GM23338 (cell line): Measurements from ENCODE around the gene AMFR. TPM values are rescaled to one million over a fixed set of nuclear protein-coding genes. Genes with fewer than 3 reads are reported as not detected.

ENCODE experiments used
- ATAC-seq: fragments of 200-7000 bp; cut with Tn5 transposase; 3 replicates; pipeline ENCODE4 v1.9.1; 2020
- DNase-seq: peaks from one replicate; pipeline ENCODE4 v3.0.0-alpha.2; 2015; ENCODE audit warnings: low spot score
- H2AFZ ChIP-seq: fragments of 200-600 bp; sonication (generic); 2 replicates; pipeline ENCODE4 v1.8.0; 2016; ENCODE audit warnings: antibody characterized with exemption, mild to moderate bottlenecking, moderate library complexity
- H3F3A ChIP-seq: fragments of 200-600 bp; sonication (generic); replicated peaks from 2 replicates; pipeline ENCODE4 v1.8.0; 2017; ENCODE audit warnings: antibody characterized with exemption, mixed run types, low read depth
- H3K27ac ChIP-seq: fragments of 200-600 bp; sonication (generic); 2 replicates; pipeline ENCODE4 v1.6.1; 2016; ENCODE audit warnings: low read depth
- H3K27me3 ChIP-seq: fragments of 200-600 bp; sonication (generic); 2 replicates; pipeline ENCODE4 v1.8.0; 2016; ENCODE audit warnings: mild to moderate bottlenecking, mixed run types, moderate library complexity; ENCODE audit not compliant: insufficient read depth
- H3K36me3 ChIP-seq: fragments of 200-600 bp; sonication (generic); 2 replicates; pipeline ENCODE4 v1.8.0; 2016; ENCODE audit warnings: mild to moderate bottlenecking; ENCODE audit not compliant: insufficient read depth
- H3K4me1 ChIP-seq: fragments of 200-600 bp; sonication (generic); 2 replicates; pipeline ENCODE4 v1.8.0; 2016; ENCODE audit warnings: mild to moderate bottlenecking, moderate library complexity; ENCODE audit not compliant: insufficient read depth
- H3K4me2 ChIP-seq: fragments of 200-600 bp; sonication (generic); 2 replicates; pipeline ENCODE4 v1.7.1; 2017; ENCODE audit warnings: mixed run types
- H3K4me3 ChIP-seq: fragments of 200-600 bp; sonication (generic); 2 replicates; pipeline ENCODE4 v1.6.1; 2016; ENCODE audit warnings: mixed run types
- H3K79me2 ChIP-seq: fragments of 200-600 bp; sonication (generic); replicated peaks from 2 replicates; pipeline ENCODE4 v1.8.0; 2017; ENCODE audit warnings: mild to moderate bottlenecking; ENCODE audit not compliant: insufficient read depth
- H3K9me2 ChIP-seq: fragments of 200-600 bp; sonication (generic); 2 replicates; pipeline ENCODE4 v1.8.0; 2017; ENCODE audit not compliant: insufficient read depth
- H4K20me1 ChIP-seq: fragments of 200-600 bp; sonication (generic); replicated peaks from 2 replicates; pipeline ENCODE4 v1.8.0; 2017; ENCODE audit warnings: mild to moderate bottlenecking; ENCODE audit not compliant: insufficient read depth
- H3K27ac Mint-ChIP-seq: 2 replicates; pipeline ENCODE4 v1.8.0; 2020; ENCODE audit warnings: inconsistent platforms, mild to moderate bottlenecking, moderate library complexity, mixed read lengths
- H3K27me3 Mint-ChIP-seq: 3 replicates; pipeline ENCODE4 v1.8.0; 2022; ENCODE audit warnings: low read depth, mild to moderate bottlenecking, moderate library complexity, mixed read lengths, inconsistent platforms; ENCODE audit not compliant: insufficient read depth, poor library complexity
- H3K36me3 Mint-ChIP-seq: 3 replicates; pipeline ENCODE4 v1.8.0; 2021; ENCODE audit warnings: low read depth, mild to moderate bottlenecking, inconsistent platforms, moderate library complexity, mixed read lengths
- H3K4me1 Mint-ChIP-seq: 3 replicates; pipeline ENCODE4 v1.8.0; 2020; ENCODE audit warnings: mild to moderate bottlenecking, inconsistent platforms, mixed read lengths
- H3K4me3 Mint-ChIP-seq: 3 replicates; pipeline ENCODE4 v1.8.0; 2021; ENCODE audit warnings: moderate library complexity, mild to moderate bottlenecking, inconsistent platforms, mixed read lengths
- H3K9me3 Mint-ChIP-seq: 3 replicates; pipeline ENCODE4 v1.8.0; 2020; ENCODE audit warnings: moderate library complexity, mild to moderate bottlenecking, inconsistent platforms, mixed read lengths
- CTCF ChIP-seq, 2 experiments: fragments of 200-600 bp in 1 of 2; sonication (generic) in 1 of 2; conservative IDR thresholded peaks; 2 replicates each; pipeline versions ENCODE4 v1.5.1 to v1.6.1; 2016 to 2017; ENCODE audit warnings: antibody characterized with exemption in 2 of 2, low read depth in 2 of 2, mild to moderate bottlenecking in 2 of 2, moderate library complexity in 1 of 2
- ETS1 ChIP-seq: IDR thresholded peaks from 2 replicates; pipeline ENCODE4 v1.6.1; 2016; ENCODE audit warnings: antibody characterized with exemption
- EZH2 ChIP-seq: fragments of 200-600 bp; sonication (generic); IDR thresholded peaks from one replicate; pipeline ENCODE4 v1.8.0; 2017; ENCODE audit warnings: antibody characterized with exemption, mild to moderate bottlenecking, low read depth; ENCODE audit not compliant: unreplicated experiment
- EZH2phosphoT487 ChIP-seq: fragments of 200-600 bp; sonication (generic); IDR thresholded peaks from one replicate; pipeline ENCODE4 v1.8.1; 2018; ENCODE audit warnings: antibody characterized with exemption; ENCODE audit not compliant: unreplicated experiment
- JUNB ChIP-seq: IDR thresholded peaks from one replicate; pipeline ENCODE4 v1.6.1; 2016; ENCODE audit warnings: antibody characterized with exemption; ENCODE audit not compliant: unreplicated experiment
- NANOG ChIP-seq: IDR thresholded peaks from 2 replicates; pipeline ENCODE4 v1.6.1; 2016; ENCODE audit warnings: antibody characterized with exemption, borderline replicate concordance
- POLR2AphosphoS5 ChIP-seq: IDR thresholded peaks from 2 replicates; pipeline ENCODE4 v1.6.1; 2016; ENCODE audit warnings: antibody characterized with exemption, low read depth
- STAT1 ChIP-seq: IDR thresholded peaks from one replicate; pipeline ENCODE4 v1.6.1; 2016; ENCODE audit warnings: antibody characterized with exemption; ENCODE audit not compliant: unreplicated experiment
- ZNF114 ChIP-seq: fragments of 250-450 bp; sonication (Bioruptor Pico); IDR thresholded peaks from 2 replicates; pipeline ENCODE4 v1.5.0; 2020; ENCODE audit warnings: mild to moderate bottlenecking, moderate library complexity
- ZNF331 ChIP-seq: fragments of 250-450 bp; sonication (Bioruptor Pico); IDR thresholded peaks from 2 replicates; pipeline ENCODE4 v1.5.0; 2020; ENCODE audit warnings: low read depth, mild to moderate bottlenecking, moderate library complexity
- polyA plus RNA-seq: library from polyadenylated mRNA; unstranded; fragments of >200 nt; fragmentation: Nextera tagmentation; extraction: Ambion mirVana; gene quantifications from 2 replicates; pipeline ENCODE4 v1.2.1, GENCODE V29; 2016
- total RNA-seq: library from RNA; depleted of rRNA; stranded (reverse); fragments of >200 nt; shearing (Covaris generic); gene quantifications from 2 replicates; pipeline ENCODE4 v1.2.3, GENCODE V29; 2014
- TF ChIP-seq, protein P1 (sequence below): fragments of 250-450 bp; sonication (Bioruptor Pico); IDR thresholded peaks from 2 replicates; pipeline ENCODE4 v1.5.0; 2020; ENCODE audit warnings: mild to moderate bottlenecking, moderate library complexity
- TF ChIP-seq, protein P2 (sequence below): IDR thresholded peaks from one replicate; pipeline ENCODE4 v1.6.1; 2018; ENCODE audit warnings: antibody characterized with exemption; ENCODE audit not compliant: unreplicated experiment

AMFR gene
- total and polyA plus RNA-seq, 2 experiments from 2014 or later = 9.0 to 41.1 TPM

DNA sequence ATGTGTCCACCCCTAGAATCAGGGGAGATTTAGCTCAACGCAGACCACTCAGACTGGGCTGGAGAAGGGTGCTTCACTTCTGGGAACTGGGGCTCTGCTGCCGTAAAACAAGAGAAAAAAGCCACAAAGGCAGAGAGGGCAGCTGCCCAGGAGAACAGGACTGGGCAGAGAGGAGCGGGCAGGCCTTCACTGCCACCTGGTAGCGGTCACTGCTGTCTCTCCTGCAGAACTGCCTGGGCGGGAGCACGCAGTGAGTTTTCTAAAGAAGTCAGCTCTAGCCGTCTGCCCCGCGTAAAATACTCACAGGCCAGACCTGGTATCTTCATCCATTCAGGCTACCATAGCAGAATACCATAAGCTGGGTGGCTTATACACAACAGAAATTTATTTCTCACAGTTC lies 103.8 kb downstream of the AMFR start:
- no peaks in the 10 kb centered on the region; the same call in 2 of the 3 replicates for H3K36me3 Mint-ChIP-seq
- ATAC-seq (no peak), DNase-seq (no peak)
- Histone ChIP-seq H3K9me2 (no peaks in the 10 kb centered on the region), H3K4me2 (no peak overlapping the region), H2AFZ (no peak overlapping the region), H3F3A (no peaks in the 10 kb centered on the region), H3K4me3 (no peak overlapping the region), H3K36me3 (no peaks in the 10 kb centered on the region), H4K20me1 (no peaks in the 10 kb centered on the region; the same call in 1 of the 2 replicates), H3K27me3 (no peaks in the 10 kb centered on the region), H3K4me1 (no peaks in the 10 kb centered on the region), H3K27ac (no peak overlapping the region), H3K79me2 (no peaks in the 10 kb centered on the region)
- no peaks in the 10 kb centered on the region; the same call in 2 of the 3 replicates for H3K9me3 Mint-ChIP-seq
- no peak overlapping the region for H3K4me3 Mint-ChIP-seq
- H3K27me3 Mint-ChIP-seq = peaks cover 11% of the 10 kb centered on the region
- H3K4me1 Mint-ChIP-seq = peaks cover 3% of the 10 kb centered on the region; the same call in 2 of the 3 replicates
- TF ChIP-seq STAT1 = no peak
- TF ChIP-seq, protein P1, sequence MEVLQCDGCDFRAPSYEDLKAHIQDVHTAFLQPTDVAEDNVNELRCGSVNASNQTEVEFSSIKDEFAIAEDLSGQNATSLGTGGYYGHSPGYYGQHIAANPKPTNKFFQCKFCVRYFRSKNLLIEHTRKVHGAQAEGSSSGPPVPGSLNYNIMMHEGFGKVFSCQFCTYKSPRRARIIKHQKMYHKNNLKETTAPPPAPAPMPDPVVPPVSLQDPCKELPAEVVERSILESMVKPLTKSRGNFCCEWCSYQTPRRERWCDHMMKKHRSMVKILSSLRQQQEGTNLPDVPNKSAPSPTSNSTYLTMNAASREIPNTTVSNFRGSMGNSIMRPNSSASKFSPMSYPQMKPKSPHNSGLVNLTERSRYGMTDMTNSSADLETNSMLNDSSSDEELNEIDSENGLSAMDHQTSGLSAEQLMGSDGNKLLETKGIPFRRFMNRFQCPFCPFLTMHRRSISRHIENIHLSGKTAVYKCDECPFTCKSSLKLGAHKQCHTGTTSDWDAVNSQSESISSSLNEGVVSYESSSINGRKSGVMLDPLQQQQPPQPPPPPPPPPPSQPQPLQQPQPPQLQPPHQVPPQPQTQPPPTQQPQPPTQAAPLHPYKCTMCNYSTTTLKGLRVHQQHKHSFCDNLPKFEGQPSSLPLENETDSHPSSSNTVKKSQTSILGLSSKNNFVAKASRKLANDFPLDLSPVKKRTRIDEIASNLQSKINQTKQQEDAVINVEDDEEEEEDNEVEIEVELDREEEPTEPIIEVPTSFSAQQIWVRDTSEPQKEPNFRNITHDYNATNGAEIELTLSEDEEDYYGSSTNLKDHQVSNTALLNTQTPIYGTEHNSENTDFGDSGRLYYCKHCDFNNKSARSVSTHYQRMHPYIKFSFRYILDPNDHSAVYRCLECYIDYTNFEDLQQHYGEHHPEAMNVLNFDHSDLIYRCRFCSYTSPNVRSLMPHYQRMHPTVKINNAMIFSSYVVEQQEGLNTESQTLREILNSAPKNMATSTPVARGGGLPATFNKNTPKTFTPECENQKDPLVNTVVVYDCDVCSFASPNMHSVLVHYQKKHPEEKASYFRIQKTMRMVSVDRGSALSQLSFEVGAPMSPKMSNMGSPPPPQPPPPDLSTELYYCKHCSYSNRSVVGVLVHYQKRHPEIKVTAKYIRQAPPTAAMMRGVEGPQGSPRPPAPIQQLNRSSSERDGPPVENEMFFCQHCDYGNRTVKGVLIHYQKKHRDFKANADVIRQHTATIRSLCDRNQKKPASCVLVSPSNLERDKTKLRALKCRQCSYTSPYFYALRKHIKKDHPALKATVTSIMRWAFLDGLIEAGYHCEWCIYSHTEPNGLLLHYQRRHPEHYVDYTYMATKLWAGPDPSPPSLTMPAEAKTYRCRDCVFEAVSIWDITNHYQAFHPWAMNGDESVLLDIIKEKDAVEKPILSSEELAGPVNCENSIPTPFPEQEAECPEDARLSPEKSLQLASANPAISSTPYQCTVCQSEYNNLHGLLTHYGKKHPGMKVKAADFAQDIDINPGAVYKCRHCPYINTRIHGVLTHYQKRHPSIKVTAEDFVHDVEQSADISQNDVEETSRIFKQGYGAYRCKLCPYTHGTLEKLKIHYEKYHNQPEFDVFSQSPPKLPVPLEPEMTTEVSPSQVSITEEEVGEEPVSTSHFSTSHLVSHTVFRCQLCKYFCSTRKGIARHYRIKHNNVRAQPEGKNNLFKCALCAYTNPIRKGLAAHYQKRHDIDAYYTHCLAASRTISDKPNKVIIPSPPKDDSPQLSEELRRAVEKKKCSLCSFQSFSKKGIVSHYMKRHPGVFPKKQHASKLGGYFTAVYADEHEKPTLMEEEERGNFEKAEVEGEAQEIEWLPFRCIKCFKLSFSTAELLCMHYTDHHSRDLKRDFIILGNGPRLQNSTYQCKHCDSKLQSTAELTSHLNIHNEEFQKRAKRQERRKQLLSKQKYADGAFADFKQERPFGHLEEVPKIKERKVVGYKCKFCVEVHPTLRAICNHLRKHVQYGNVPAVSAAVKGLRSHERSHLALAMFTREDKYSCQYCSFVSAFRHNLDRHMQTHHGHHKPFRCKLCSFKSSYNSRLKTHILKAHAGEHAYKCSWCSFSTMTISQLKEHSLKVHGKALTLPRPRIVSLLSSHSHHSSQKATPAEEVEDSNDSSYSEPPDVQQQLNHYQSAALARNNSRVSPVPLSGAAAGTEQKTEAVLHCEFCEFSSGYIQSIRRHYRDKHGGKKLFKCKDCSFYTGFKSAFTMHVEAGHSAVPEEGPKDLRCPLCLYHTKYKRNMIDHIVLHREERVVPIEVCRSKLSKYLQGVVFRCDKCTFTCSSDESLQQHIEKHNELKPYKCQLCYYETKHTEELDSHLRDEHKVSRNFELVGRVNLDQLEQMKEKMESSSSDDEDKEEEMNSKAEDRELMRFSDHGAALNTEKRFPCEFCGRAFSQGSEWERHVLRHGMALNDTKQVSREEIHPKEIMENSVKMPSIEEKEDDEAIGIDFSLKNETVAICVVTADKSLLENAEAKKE (CRISPR knock-in tag) = no peak
- TF ChIP-seq NANOG = no peak
- TF ChIP-seq CTCF (conservative IDR thresholded peaks at IDR 0.05; ENCODE audit: low read depth in 2 of 2) = no peak
- TF ChIP-seq, protein P2, sequence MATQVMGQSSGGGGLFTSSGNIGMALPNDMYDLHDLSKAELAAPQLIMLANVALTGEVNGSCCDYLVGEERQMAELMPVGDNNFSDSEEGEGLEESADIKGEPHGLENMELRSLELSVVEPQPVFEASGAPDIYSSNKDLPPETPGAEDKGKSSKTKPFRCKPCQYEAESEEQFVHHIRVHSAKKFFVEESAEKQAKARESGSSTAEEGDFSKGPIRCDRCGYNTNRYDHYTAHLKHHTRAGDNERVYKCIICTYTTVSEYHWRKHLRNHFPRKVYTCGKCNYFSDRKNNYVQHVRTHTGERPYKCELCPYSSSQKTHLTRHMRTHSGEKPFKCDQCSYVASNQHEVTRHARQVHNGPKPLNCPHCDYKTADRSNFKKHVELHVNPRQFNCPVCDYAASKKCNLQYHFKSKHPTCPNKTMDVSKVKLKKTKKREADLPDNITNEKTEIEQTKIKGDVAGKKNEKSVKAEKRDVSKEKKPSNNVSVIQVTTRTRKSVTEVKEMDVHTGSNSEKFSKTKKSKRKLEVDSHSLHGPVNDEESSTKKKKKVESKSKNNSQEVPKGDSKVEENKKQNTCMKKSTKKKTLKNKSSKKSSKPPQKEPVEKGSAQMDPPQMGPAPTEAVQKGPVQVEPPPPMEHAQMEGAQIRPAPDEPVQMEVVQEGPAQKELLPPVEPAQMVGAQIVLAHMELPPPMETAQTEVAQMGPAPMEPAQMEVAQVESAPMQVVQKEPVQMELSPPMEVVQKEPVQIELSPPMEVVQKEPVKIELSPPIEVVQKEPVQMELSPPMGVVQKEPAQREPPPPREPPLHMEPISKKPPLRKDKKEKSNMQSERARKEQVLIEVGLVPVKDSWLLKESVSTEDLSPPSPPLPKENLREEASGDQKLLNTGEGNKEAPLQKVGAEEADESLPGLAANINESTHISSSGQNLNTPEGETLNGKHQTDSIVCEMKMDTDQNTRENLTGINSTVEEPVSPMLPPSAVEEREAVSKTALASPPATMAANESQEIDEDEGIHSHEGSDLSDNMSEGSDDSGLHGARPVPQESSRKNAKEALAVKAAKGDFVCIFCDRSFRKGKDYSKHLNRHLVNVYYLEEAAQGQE = no peak
- TF ChIP-seq EZH2 = no peak
- TF ChIP-seq ZNF114 (CRISPR knock-in tag) = no peak
- TF ChIP-seq ETS1 = no peak
- TF ChIP-seq ZNF331 (CRISPR knock-in tag) = no peak
- TF ChIP-seq POLR2AphosphoS5 = no peak
- TF ChIP-seq JUNB = no peak
- TF ChIP-seq EZH2phosphoT487 = no peak
- no peak overlapping the region for H3K27ac Mint-ChIP-seq
